Upper lobe of left lung (tissue), 6 donors: ENCODE results near the gene KCNK3. TPM values are rescaled to one million over a fixed set of nuclear protein-coding genes. Genes with fewer than 3 reads are reported as not detected.

Experiments
- ATAC-seq, 2 donors: fragments of 200-7000 bp; cut with Tn5 transposase; one replicate each; pipeline ENCODE4 v1.9.1; 2022; ENCODE audit warnings: mild to moderate bottlenecking in 2 of 2, moderate library complexity in 2 of 2; ENCODE audit not compliant: low FRiP score in 2 of 2
- DNase-seq, 2 donors: peaks; one replicate each; pipeline ENCODE4 v3.0.0-alpha.2; 2019 to 2020
- H3K27ac ChIP-seq, 4 donors: fragments of 200-600 bp; sonication (generic); one replicate each; pipeline ENCODE4 v1.5.1; 2016 to 2019
- H3K27me3 ChIP-seq, 4 donors: fragments of 200-600 bp; sonication (generic); one replicate each; pipeline ENCODE4 v1.5.1; 2017 to 2019
- H3K36me3 ChIP-seq, 4 donors: fragments of 200-600 bp; sonication (generic); one replicate each; pipeline ENCODE4 v1.5.1; 2016 to 2019
- H3K4me1 ChIP-seq, 4 donors: fragments of 200-600 bp; sonication (generic); one replicate each; pipeline ENCODE4 v1.5.1; 2018 to 2019
- H3K4me3 ChIP-seq, 4 donors: fragments of 200-600 bp; sonication (generic); one replicate each; pipeline ENCODE4 v1.5.1; 2017 to 2019; ENCODE audit warnings: mild to moderate bottlenecking in 2 of 4, moderate library complexity in 1 of 4
- H3K9me3 ChIP-seq, 4 donors: fragments of 200-600 bp; sonication (generic); one replicate each; pipeline ENCODE4 v1.5.1; 2018 to 2019
- CTCF ChIP-seq, 6 experiments: fragments of 450-650 bp in 4 of 6; fragments of 200-600 bp in 2 of 6; sonication (generic) in 2 of 6; IDR thresholded peaks; one replicate each; pipeline ENCODE4 v1.5.1; 2016 to 2019; ENCODE audit warnings: antibody characterized with exemption in 6 of 6
- EP300 ChIP-seq, 4 donors: sonication (generic); formaldehyde crosslinking; IDR thresholded peaks; one replicate each; pipeline ENCODE4 v1.5.1; 2017; ENCODE audit warnings: antibody characterized with exemption in 4 of 4, control low read depth in 2 of 4
- POLR2A ChIP-seq, 4 donors: fragments of 450-650 bp; IDR thresholded peaks; one replicate each; pipeline ENCODE4 v1.5.1; 2016 to 2017; ENCODE audit warnings: antibody characterized with exemption in 4 of 4, mild to moderate bottlenecking in 2 of 4
- POLR2AphosphoS5 ChIP-seq, 2 donors: sonication (generic); formaldehyde crosslinking; IDR thresholded peaks; one replicate each; pipeline ENCODE4 v1.5.1; 2017; ENCODE audit warnings: antibody characterized with exemption in 2 of 2
- WGBS, 2 donors: methylation state at CpG; one replicate each; pipeline ENCODE4 v1.1.5; 2017 to 2018; 5-methylcytosine and 5-hydroxymethylcytosine counted together
- total RNA-seq, 6 donors: library from RNA; depleted of rRNA in 4 of 6; stranded (reverse); fragments of >200 nt in 4 of 6; gene quantifications; one replicate each; pipeline versions ENCODE4 v1.1.0 to v1.2.1, GENCODE V29; 2016 to 2021
- donor health status: DM: no; HTN: no; CAD: no; lungs with moderate emphysema.
- donor health status: DM: no; HTN: yes; CAD: no; lungs with severe emphysema.

Gene KCNK3
- total RNA-seq, 6 donors from 2014 or later: 3.0 to 36.1 (median 17.5) TPM

- H3K4me1 ChIP-seq: peaks cover 0 to 6% (median 3%) of the 10 kb centered on the region in 4 donors
Measured at GRCh38 chr2:26647981-26648380, 44.5 kb upstream of the KCNK3 start.

GRCh38 chr2:26648516-26648915, 44.0 kb upstream of the KCNK3 start:
- no peak for DNase-seq

More at GRCh38 chr2:26647981-26648380, 44.5 kb upstream of the KCNK3 start:
- H3K36me3 ChIP-seq: no peaks in the 10 kb centered on the region
- no peaks in the 10 kb centered on the region for H3K9me3 ChIP-seq
- 81 to 89% methylated on average over 3 of the region's 3 CpGs for WGBS, 2 donors
- no peak for ATAC-seq
- no peaks in the 10 kb centered on the region for H3K27me3 ChIP-seq
- no peak for TF ChIP-seq EP300 (IDR thresholded peaks at IDR 0.05)
- no peak for TF ChIP-seq CTCF (IDR thresholded peaks at IDR 0.05)
- TF ChIP-seq POLR2A (IDR thresholded peaks at IDR 0.05): no peak
- no peak for TF ChIP-seq POLR2AphosphoS5 (IDR thresholded peaks at IDR 0.05)
- H3K4me3 ChIP-seq: no peak overlapping the region
- H3K27ac ChIP-seq: no peak overlapping the region
- DNase-seq: no peak

GRCh38 chr2:26649322-26649721, 43.2 kb upstream of the KCNK3 start:
- ATAC-seq (no peak), DNase-seq (no peak)
- Histone ChIP-seq H3K36me3 (no peaks in the 10 kb centered on the region), H3K9me3 (no peaks in the 10 kb centered on the region), H3K4me3 (no peak overlapping the region), H3K27me3 (no peaks in the 10 kb centered on the region), H3K27ac (peak overlapping the region in 2 of 4 donors; percentile 4 to 27), H3K4me1 (peaks cover 8 to 13% (median 9%) of the 10 kb centered on the region in 4 donors)
- TF ChIP-seq EP300 (IDR thresholded peaks at IDR 0.05) (no peak), CTCF (IDR thresholded peaks at IDR 0.05) (no peak), POLR2A (IDR thresholded peaks at IDR 0.05) (no peak), POLR2AphosphoS5 (IDR thresholded peaks at IDR 0.05) (no peak)
- 61 to 82% methylated on average over 6 to 7 of the region's 7 CpGs for WGBS, 2 donors

More at GRCh38 chr2:26648516-26648915, 44.0 kb upstream of the KCNK3 start:
- no peak for TF ChIP-seq EP300 (IDR thresholded peaks at IDR 0.05)
- no peak for TF ChIP-seq POLR2A (IDR thresholded peaks at IDR 0.05)
- TF ChIP-seq CTCF (IDR thresholded peaks at IDR 0.05): no peak
- TF ChIP-seq POLR2AphosphoS5 (IDR thresholded peaks at IDR 0.05): no peak
- no peaks in the 10 kb centered on the region for H3K36me3 ChIP-seq
- ATAC-seq: no peak
- H3K27me3 ChIP-seq: no peaks in the 10 kb centered on the region
- no peak overlapping the region for H3K4me3 ChIP-seq
- H3K4me1 ChIP-seq: peaks cover 3 to 12% (median 8%) of the 10 kb centered on the region in 4 donors
- H3K27ac ChIP-seq: no peak overlapping the region
- H3K9me3 ChIP-seq: no peaks in the 10 kb centered on the region
- WGBS, 2 donors: 66 to 74% methylated on average over 6 of the region's 6 CpGs

GRCh38 chr2:26649992-26650712, 42.4 kb upstream of the KCNK3 start:
- no peaks in the 10 kb centered on the region for H3K9me3 ChIP-seq
- peaks cover 8 to 13% (median 9%) of the 10 kb centered on the region in 4 donors for H3K4me1 ChIP-seq
- TF ChIP-seq POLR2AphosphoS5 (IDR thresholded peaks at IDR 0.05) (no peak), EP300 (IDR thresholded peaks at IDR 0.05) (no peak), CTCF (IDR thresholded peaks at IDR 0.05) (no peak), POLR2A (IDR thresholded peaks at IDR 0.05) (no peak)
- H3K4me3 ChIP-seq: no peak overlapping the region
- DNase-seq (no peak), ATAC-seq (no peak)
- no peaks in the 10 kb centered on the region for H3K27me3 ChIP-seq
- H3K27ac ChIP-seq: peak overlapping the region in 3 of 4 donors; percentile 24 to 70 (median 27)
- WGBS, 2 donors: 77 to 79% methylated on average over 12 of the region's 12 CpGs
- H3K36me3 ChIP-seq: no peaks in the 10 kb centered on the region
